ENCODE data around the gene RARRES2. TPM values are rescaled to one million over a fixed set of nuclear protein-coding genes. Genes with fewer than 3 reads are reported as not detected.

Gene RARRES2
- total RNA-seq, 1 donor from 2014 or later, result 144 TPM

GRCh38 chr7:150344299-150344698 lies 2.9 kb upstream of the RARRES2 start:
- H3K36me3 ChIP-seq, result no peaks in the 10 kb centered on the region
- DNase-seq (ENCODE audit: low spot score in 2 of 2), result no peak
- intact Hi-C loops (cut with DNase I), result loop anchor here (5.0 kb wide), 1 partner anchor 63 kb away; a partner anchor contains a TSS
- no peaks in the 10 kb centered on the region for H3K9me3 ChIP-seq
- H3K27ac ChIP-seq, result no peak overlapping the region
- H3K4me3 ChIP-seq, result no peak overlapping the region
- H3K27me3 ChIP-seq, result no peaks in the 10 kb centered on the region
- no peak for TF ChIP-seq CTCF (IDR thresholded peaks at IDR 0.05)
- H3K4me1 ChIP-seq, result peaks cover 5 to 7% of the 10 kb centered on the region in 2 donors

- TF ChIP-seq CTCF (IDR thresholded peaks at IDR 0.05), result no peak
- intact Hi-C loops (cut with DNase I), result loop anchor here (5.0 kb wide), 1 partner anchor 64 kb away; a partner anchor contains a TSS
- DNase-seq (ENCODE audit: low spot score in 2 of 2), result no peak
- Histone ChIP-seq H3K4me3 (no peak overlapping the region), H3K27ac (no peak overlapping the region), H3K27me3 (no peaks in the 10 kb centered on the region), H3K4me1 (peaks cover 5 to 7% of the 10 kb centered on the region in 2 donors), H3K9me3 (no peaks in the 10 kb centered on the region), H3K36me3 (no peaks in the 10 kb centered on the region)
Measured at GRCh38 chr7:150343225-150343624, 1.8 kb upstream of the RARRES2 start.

GRCh38 chr7:150342121-150342408 lies 636 bp upstream of the RARRES2 start:
- H3K36me3 ChIP-seq, result no peaks in the 10 kb centered on the region
- TF ChIP-seq CTCF (IDR thresholded peaks at IDR 0.05), result no peak
- peaks cover 5 to 7% of the 10 kb centered on the region in 2 donors for H3K4me1 ChIP-seq
- intact Hi-C loops (cut with DNase I), result loop anchor here (5.0 kb wide), 1 partner anchor 65 kb away; a partner anchor contains a TSS
- peak overlapping the region; percentile 54 to 63 for H3K27ac ChIP-seq
- H3K9me3 ChIP-seq, result no peaks in the 10 kb centered on the region
- H3K4me3 ChIP-seq, result peak overlapping the region; percentile 51 to 68
- DNase-seq (ENCODE audit: low spot score in 2 of 2), result no peak
- no peaks in the 10 kb centered on the region for H3K27me3 ChIP-seq

- Histone ChIP-seq H3K36me3 (no peaks in the 10 kb centered on the region), H3K27me3 (no peaks in the 10 kb centered on the region), H3K4me1 (peaks cover 7% of the 10 kb centered on the region in 2 donors), H3K27ac (peak overlapping the region; percentile 54 to 63), H3K4me3 (peak overlapping the region; percentile 51 to 68), H3K9me3 (no peaks in the 10 kb centered on the region)
- DNase-seq (ENCODE audit: low spot score in 2 of 2), result no peak
- TF ChIP-seq CTCF (IDR thresholded peaks at IDR 0.05), result no peak
- intact Hi-C loops (cut with DNase I), result loop anchor here (2.0 to 5.0 kb wide), 2 partner anchors 28 to 66 kb away; partner anchors contain the start of gene REPIN1
Measured at GRCh38 chr7:150340875-150341262, 560 bp downstream of the RARRES2 start.

GRCh38 chr7:150340024-150340749 lies 1.2 kb downstream of the RARRES2 start:
- no peak for TF ChIP-seq CTCF (IDR thresholded peaks at IDR 0.05)
- H3K36me3 ChIP-seq, result no peaks in the 10 kb centered on the region
- peak overlapping the region; percentile 54 to 63 for H3K27ac ChIP-seq
- H3K27me3 ChIP-seq, result no peaks in the 10 kb centered on the region
- H3K4me1 ChIP-seq, result peaks cover 7% of the 10 kb centered on the region in 2 donors
- peak in 1 of 2 donors; percentile 63 for DNase-seq (ENCODE audit: low spot score in 2 of 2)
- intact Hi-C loops (cut with DNase I), result loop anchor here (2.0 to 5.0 kb wide), 2 partner anchors 29 to 67 kb away; partner anchors contain the start of gene REPIN1
- H3K4me3 ChIP-seq, result peak overlapping the region; percentile 51 to 68
- no peaks in the 10 kb centered on the region for H3K9me3 ChIP-seq

Measured in ascending aorta (tissue), 2 donors.